Fibroblast of skin of scalp (primary cell): Measurements from ENCODE around the gene FHDC1.

Experiments
- DNase-seq: peaks from one replicate; pipeline ENCODE4 v3.0.0-alpha.2; 2013

FHDC1 gene

DNA sequence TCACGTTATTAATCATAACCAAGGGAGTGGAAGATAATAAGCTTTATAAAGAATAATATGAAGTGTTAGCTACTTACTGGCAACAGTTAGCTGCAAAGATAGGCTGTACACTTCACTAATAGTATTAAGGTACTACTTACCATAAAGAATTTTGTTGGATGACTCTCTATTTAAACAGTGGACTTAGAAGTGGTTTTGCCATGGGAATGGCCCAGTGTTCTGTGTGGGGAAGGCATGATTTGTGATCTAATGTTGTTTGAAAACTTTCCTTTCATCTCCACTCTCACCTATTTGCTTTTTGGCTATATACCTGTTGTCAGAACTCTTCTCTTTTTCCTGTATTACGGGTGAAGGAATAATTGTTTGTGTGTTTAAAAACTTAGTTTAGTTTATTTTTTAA, 23.0 kb downstream of the FHDC1 start:
- DNase-seq: no peak

DNA sequence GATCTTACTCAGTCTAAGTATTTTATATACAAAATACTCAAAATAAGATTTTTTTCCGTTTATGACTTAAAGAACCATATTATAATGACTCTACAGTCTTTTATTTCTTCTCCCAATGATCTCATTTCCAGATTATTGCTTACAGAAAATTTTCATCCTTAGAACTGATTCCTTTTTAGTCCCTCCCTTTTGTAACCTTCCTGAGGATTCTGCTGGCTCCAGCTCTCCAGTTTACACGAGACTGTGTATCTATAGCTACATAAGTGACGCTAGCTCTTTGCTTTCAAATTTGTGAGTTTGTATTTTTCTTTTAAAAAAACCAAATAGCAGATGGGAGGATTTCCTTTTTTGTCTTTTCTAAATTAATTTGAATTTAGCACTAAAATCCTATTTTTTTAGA, 24.0 kb downstream of the FHDC1 start:
- DNase-seq: no peak

DNA sequence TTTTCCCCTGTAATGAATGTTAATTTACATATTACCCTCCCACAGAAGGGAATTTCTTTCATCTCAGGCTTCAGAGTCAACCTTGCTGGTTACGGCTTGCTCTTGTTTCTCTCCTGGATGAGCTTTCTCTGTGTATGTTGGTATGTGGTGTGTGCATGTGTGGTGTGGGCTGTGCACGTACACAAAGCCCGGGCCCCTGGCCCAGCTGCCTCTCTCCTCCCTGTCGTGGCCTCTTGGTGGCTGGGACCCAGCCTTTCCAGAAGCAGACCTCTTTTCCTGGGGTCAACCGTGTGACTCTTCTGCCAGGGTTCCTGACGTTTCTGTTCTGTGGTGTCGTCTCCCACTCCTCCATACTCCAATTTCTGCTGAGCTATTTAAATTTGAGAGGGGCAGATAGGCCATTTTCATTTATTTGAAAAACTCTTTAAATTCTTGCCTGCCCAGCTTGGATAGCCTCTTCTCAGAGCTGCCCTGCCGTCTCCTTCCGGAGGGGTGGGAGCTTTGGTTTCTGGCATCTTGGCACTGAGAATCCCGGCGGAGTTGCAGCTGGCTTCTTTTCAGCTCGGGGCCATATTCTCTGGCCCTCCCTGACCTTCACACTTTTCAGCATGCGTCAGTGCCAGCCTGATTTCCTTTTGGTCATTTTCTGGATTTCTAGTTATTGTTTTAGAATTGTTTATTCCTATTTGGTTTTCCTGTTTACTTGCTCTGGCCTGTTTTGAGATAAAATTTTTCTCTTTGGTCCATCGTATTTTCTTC, 25.1 kb downstream of the FHDC1 start:
- no peak for DNase-seq

DNA sequence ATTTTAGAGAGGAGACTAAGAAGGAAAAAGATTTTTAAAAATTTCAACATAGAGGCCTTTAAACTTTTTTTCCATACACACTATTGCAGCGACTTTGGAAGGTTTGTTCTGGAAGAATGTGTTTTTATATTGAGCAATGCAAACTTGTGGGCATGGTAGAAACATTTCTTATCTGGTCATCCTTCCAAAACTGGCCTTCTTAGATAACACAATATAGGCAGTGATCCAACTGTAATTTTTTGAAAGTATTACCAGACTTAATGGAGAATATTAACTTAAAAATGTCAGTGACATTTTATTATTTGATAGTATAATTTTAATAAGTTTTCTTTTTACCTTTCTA, 25.6 kb downstream of the FHDC1 start:
- DNase-seq: no peak

DNA sequence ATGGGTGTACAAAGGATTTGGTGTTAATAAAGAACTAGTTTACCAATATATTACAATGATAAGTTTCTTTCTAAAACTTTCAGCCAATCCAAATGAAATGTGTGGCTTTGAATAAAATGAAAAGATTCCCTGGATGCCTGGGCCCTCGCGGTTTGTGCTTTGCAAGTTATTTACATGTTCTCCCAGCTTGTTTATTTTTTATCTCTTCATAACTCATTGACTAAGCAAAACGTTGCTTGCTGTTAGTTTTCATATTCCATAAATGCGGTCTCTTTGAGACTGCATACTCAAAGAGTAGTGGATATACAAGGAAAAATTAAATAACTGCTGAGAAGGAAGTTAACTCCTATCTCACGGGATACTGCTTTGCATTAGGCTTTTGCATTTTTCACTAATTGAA, 26.0 kb downstream of the FHDC1 start:
- DNase-seq: no peak

DNA sequence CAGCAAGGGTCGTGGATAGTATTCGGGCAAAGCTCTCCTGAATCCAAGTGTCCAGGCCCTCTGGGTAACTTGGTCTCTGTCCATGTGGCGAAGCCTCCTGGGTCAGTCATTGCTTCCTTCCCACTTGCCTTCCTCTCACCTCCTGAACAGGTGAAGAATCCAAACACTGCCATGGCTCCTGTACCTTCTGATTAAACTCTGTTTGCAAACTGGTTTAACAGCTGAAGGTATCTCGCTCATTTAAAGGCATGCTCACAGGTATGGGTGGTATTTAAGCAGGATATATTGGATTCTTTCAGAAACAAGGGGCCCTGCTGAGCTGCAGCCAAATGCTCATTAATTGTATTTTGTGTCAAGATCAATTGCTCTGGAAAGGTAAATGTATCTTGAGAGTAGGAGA, 28.2 kb downstream of the FHDC1 start:
- no peak for DNase-seq

DNA sequence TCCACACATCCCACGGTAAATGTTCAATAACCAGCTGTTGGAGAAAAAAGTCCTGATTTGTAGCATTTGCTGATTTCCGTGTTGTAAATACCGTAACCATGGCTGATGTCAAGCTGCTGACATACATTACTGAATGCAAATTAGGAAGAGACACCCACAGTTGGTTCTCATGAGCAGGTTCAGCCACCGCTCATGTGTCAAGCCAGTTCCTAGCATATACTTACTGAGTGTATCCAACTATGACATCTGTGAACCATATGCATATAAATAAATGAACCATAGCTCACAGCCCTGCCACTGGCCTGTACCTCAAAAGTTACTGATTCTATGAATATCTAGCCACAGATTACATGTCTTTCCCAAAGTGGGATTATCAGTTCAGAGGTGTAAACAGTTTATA, 29.5 kb downstream of the FHDC1 start:
- DNase-seq: no peak

DNA sequence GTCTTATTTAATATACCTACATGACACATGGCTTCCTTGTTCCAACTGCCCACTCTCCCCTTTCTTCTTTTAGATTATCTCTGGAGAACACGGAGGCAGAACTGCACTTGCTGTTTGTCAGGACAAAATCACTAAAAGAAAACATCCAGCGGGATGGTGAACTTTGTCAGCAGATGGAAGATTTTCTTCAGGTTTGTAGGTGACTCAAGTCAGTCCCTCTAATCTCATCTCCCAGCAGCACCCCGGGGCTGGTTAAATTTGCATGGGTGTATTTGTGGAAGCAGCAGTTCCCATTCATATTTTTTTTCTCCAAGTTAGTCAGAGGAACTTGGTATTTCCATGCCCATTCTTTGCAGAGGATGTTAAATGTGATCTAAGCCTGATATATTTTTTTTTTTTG, 31.8 kb downstream of the FHDC1 start:
- no peak for DNase-seq

DNA sequence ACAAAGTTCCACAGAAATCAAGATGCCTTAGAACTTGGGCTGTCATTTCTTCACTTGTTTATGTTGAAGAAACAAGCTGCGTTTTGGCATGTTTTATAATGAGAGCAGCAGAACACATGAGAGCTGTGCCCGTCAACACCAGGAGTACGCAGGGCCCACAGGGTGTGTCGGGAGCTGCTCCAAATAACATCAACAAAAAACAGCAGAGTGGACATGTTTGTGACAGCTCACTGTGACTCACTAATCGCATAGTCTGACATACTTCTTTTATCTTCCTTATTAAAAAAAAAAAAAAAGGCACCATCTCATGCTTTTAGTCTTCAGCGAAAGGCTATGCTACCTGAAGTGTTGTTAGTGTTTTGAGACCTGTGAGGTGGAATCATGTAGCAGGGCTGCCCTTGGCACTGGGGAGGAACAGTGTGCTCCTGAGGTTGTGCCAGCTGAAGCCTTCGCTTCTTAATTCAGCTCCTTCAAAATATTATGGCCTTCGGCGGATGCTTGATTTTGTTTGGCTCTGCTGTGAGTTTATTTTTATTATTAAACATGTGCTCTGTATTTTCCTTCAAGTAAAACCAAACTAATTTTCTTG, 32.8 kb downstream of the FHDC1 start:
- no peak for DNase-seq

DNA sequence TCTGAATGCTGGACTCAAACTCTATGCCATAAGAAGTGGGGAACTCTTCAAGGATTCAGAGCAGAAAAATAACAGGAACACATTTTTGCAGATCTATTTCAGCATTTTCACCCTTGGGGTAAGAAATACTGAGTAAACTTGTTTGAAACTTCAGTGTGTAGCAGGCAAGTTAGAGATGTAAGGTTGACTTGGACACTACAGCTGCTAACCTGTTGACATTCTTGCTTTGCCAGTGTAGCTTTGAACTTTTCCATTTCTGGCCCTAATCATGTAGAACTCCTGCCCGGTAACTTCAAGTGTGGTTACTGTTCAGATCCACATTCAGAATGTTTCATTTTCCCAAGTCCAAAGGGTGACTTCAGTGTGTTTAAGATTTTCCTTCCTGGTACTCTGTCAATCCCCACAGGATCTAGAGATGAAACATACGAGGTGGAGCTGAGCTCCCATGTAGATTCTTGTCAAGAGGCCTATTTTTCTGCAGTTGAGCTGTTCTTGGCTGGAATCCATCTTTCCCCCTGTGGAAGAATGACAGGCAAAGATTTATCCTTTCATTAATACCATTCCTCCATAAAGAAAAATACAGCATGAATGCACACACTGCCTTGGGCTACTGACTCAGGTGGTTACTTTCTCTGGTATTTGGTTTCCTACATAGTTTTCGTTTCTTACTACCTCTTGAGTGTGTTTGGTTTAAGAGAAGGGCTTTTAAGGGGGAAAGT, 34.1 kb downstream of the FHDC1 start:
- DNase-seq: peak; percentile 88

DNA sequence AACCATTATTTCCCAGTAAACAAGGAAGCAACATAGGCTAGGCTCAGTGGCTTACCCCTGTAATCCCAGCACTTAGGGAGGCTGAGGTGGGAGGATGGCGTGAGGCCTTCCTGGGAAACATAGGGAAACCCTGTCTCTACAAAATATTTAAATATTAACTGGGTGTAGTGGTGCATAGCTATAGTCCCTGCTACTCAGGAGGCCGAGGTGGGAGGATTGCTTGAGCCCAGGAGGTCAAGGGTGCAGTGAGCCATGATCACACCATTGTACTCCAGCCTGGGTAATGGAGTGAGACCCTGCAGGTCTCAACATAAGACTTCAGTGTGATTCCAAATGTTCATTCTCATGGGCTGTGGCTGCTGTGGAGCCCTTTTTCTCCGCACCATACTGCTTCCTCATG, 34.9 kb downstream of the FHDC1 start:
- DNase-seq: no peak

DNA sequence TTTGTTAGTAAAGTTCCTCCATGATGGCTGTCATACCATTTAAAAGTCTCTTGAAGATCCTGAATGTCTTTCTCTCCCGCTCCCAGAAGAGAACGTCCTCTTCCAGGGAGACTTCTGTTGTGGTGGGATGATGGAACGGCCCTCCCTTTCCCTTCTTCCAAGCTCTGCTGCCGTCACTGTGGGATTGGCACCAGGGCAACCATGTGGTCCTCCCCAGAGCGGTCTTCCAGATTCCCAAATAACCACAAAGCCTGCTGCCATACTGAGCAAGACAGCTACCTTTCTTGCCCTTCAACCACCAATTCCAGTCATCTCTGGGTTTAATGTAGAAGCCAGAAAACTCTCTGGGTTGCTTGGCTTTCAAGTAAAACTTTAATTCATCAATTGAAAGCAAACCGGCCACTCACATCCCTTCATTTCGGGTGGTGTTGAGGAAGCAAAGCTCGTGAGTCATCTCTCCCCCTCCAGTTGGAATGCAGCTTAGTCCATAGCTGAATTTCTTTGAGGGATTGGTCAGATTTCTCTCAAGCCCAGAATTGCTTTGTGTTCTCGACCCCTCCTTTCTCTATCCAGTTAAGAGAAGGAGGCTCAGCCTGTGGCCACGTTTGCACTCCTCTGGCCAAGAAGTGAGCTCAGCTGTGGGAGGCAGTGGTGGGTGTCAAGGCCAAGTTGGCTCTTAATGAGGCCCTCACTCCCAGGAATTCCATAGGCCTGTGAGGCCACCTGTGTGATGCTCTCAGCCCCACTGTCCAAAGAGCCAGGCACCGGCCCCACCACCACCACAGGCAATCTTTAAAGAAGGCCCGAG, 36.9 kb downstream of the FHDC1 start:
- peak; percentile 95 for DNase-seq

DNA sequence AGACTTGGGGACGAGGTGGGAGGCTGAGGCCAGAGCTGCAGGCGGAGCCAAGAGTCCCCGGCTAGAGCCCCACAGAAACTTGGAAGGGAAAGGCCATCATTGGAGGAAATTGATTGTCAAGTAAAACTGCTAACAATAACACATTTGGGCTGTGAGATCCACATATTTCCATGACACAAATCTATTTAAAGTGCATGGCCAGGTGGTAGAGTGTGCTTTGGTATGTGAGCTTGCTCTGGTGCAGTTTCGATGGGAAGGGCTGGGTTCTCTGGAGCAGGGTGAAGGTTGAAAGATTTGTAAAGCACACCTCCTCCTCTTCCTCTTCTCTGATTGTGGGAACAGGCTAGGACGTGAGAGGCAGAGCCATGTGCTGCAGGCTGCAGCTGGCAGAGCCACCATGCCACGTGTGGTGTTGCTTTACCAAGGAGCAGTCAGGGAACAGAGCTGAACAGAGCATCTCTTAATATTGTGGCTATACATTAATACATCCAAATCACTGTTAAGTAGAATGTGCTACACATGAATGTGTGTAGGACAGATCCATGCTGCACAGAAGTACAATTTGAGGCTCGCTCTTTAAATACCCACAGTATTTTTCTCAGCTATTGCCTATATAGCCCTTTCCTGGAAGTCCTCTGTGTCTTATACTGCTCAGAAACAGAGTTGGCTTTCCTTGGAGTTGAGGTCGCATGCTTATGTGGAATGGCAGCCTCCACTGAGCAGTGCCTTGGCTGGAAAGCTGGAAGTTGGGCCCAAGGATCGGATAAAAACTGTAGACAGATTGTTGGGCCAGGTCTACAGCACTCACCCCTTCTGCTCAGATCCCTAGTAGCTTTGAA, 37.7 kb downstream of the FHDC1 start:
- no peak for DNase-seq

DNA sequence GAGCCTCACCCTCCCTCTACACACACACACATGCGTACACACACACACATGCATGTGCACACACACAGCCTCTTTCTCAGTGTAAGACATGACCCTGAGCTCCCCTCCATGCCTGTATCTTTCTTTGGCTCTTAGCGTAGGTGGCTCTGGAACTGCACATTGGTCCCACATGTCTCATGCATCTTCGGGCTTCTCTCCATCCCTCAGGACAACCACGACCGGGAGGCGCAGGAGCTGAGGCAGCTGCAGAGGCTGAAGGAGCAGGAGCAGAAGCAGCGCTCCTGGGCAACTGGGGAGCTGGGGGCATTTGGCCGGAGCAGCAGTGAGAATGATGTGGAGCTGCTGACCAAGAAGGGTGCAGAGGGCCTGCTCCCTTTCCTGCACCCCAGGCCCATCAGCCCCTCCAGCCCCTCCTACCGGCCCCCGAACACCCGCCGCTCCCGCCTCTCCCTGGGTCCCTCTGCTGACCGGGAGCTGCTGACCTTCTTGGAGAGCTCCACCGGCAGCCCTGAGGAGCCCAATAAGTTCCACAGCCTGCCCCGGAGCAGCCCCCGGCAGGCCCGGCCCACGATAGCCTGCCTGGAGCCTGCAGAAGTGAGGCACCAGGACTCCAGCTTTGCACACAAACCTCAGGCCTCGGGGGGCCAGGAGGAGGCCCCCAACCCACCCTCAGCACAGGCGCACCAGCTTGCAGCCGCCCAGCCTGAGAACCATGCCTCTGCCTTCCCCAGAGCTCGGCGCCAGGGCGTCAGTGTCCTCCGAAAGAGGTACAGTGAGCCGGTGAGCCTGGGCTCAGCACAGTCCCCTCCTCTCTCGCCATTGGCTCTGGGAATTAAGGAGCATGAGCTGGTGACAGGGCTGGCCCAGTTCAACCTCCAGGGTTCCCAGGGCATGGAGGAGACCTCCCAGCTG, 38.6 kb downstream of the FHDC1 start:
- DNase-seq: no peak

DNA sequence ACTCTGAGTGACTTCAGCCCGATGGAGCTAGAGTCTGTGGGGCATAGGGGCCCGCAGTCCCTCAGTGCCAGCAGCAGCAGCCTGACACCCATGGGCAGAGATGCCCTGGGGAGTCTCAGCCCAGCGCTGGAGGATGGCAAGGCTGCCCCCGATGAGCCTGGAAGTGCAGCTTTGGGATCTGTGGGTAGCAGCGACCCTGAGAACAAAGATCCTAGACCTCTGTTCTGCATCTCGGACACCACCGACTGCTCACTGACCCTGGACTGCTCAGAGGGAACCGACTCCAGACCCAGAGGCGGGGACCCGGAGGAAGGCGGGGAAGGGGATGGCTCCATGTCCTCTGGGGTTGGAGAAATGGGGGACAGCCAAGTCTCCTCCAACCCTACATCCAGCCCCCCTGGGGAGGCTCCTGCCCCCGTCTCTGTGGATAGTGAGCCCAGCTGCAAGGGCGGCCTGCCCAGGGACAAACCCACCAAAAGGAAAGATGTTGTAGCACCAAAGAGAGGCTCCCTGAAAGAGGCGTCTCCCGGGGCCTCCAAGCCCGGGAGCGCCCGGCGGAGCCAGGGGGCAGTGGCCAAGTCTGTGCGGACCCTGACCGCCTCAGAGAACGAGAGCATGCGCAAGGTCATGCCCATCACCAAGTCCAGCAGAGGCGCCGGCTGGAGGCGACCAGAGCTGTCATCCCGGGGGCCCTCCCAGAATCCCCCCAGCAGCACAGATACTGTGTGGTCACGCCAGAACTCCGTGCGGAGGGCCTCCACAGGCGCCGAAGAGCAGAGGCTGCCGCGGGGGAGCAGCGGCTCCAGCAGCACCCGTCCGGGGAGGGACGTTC, 39.5 kb downstream of the FHDC1 start:
- DNase-seq: no peak

DNA sequence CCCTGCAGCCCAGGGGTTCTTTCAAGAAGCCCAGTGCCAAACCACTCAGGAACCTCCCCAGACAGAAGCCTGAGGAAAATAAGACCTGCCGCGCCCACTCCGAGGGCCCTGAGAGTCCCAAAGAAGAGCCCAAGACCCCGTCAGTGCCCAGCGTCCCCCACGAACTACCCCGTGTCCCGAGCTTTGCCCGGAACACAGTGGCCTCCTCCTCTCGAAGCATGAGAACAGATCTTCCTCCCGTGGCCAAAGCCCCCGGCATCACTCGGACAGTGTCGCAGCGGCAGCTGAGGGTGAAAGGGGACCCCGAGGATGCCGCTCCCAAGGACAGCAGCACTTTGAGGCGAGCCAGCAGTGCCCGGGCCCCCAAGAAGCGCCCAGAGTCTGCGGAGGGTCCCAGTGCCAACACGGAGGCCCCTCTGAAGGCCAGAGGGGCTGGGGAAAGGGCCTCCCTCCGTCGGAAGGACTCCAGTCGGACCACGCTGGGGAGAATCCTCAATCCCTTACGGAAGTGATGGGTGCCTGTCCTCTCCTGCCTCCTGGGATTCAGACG, 40.2 kb downstream of the FHDC1 start:
- DNase-seq: no peak

DNA sequence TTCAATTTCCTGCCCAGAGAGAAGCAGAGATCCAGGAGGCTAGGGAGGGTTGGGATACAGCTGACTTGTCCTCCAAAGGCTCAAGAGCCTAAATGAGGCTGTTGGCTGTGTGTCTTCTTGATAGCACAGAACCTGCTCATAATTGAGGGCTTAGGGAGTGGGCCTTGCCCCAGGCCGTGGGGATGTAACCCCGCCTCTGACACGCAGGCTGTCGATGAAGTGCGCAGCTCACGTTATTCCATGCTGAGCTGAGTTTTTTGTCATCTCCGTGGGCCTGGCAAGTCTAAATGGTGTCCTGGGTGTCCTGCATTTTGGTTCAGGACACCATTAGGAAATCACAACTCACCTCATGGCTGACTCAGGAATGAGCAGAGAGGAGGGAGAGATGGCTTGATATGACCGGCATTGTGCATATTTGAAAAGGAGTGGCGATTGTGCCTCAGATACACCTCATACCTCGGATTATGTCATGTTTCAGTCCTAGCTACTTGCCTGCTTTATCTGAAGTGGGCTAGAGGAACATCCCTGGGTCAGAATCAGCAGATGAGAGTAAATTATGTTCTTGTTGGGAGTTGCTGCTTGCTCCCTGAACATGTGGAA, 43.7 kb downstream of the FHDC1 start:
- DNase-seq: no peak

DNA sequence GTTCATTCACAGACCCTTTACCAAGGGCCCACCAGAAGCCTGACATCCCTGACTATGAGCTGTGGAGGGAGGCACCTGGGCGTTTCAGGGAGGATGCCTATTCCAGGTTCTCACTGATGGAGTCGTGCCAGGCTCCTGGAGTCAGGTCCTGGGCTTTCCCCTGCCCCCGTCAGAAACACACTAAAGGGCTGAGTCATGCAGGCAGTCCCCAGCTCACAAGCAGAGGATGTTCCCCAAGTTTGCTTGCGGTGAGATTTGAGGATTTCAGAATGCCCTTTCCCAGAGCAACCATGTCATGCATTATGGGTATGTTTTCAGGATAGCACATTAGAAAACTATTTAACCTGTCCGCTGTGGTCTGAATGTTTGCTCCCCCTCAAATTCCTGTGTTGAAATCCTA, 45.2 kb downstream of the FHDC1 start:
- peak; percentile 19 for DNase-seq

DNA sequence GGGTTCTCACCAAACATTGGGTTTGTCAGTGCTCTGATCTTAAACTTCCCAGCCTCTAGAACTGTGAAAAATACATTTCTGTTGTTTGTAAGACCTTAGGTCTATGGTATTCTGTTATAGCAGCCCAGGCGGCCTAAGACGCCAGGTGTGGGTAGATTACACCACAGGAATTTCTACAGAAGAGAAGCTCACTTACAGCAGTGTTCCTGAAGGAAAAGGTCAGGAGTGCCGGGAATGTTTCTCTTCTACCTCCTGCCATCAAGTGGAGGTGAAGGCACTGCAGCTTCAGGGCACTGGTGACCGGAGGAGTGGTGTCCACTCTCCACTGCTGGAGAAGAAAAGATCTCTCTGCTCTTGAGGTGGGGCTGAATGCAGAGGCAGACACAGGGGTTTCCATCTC, 45.7 kb downstream of the FHDC1 start:
- DNase-seq: no peak

DNA sequence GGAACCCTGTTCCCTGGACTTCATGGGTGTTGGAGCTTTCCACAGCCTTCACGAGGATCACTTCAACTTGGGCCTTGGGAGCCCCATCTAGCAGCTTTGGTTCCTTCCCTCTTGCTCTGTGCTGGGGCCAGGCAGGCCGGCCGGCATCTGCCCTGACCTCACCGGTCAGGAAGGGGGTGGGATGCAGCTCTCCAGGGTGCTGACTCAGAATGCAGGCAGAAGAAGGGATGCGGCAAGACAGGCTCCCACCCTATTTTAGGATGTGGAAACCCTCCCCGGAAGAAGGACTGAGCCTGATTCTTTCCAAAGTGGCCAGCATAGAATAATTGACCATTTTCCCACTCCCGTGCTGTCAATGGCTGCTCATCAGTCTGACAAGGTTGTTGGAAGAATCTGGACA, 47.1 kb downstream of the FHDC1 start:
- peak; percentile 42 for DNase-seq
